Gastroesophageal sphincter (tissue), 3 donors: ENCODE results near the gene SNX25.

Experiments used
- CTCF ChIP-seq, 4 experiments: fragments of 200-600 bp in 2 of 4; fragments of 450-650 bp in 2 of 4; sonication (generic) in 1 of 4; IDR thresholded peaks; one replicate each; pipeline ENCODE4 v1.5.1; 2017 to 2019; ENCODE audit warnings: antibody characterized with exemption in 4 of 4, mild to moderate bottlenecking in 2 of 4, moderate library complexity in 2 of 4
- EP300 ChIP-seq: sonication (generic); formaldehyde crosslinking; IDR thresholded peaks from one replicate; pipeline ENCODE4 v1.6.1; 2017; ENCODE audit warnings: antibody characterized with exemption, mild to moderate bottlenecking
- POLR2A ChIP-seq, 2 donors: fragments of 450-650 bp; IDR thresholded peaks; one replicate each; pipeline ENCODE4 v1.6.1; 2017; ENCODE audit warnings: antibody characterized with exemption in 2 of 2, mild to moderate bottlenecking in 2 of 2, moderate library complexity in 1 of 2
- POLR2AphosphoS5 ChIP-seq: sonication (generic); formaldehyde crosslinking; IDR thresholded peaks from one replicate; pipeline ENCODE4 v1.6.1; 2017; ENCODE audit warnings: antibody characterized with exemption

GRCh38 chr4:185382754-185383153 lies 173.4 kb downstream of the SNX25 start:
- TF ChIP-seq EP300 (no peak), CTCF (IDR thresholded peaks at IDR 0.05) (no peak), POLR2A (IDR thresholded peaks at IDR 0.05) (no peak), POLR2AphosphoS5 (no peak)
